Lower lobe of right lung (tissue), 2 donors: ENCODE data around the gene PLEKHG4B. TPM values are rescaled to one million over a fixed set of nuclear protein-coding genes. Genes with fewer than 3 reads are reported as not detected.

Experiments used
- ATAC-seq, 2 donors: fragments of 200-7000 bp; cut with Tn5 transposase; one replicate each; pipeline ENCODE4 v1.9.1; 2020 to 2022; ENCODE audit warnings: mild to moderate bottlenecking in 2 of 2, moderate library complexity in 2 of 2
- DNase-seq: peaks from one replicate; pipeline ENCODE4 v3.0.0-alpha.2; 2020
- H3K27ac ChIP-seq: fragments of 200-600 bp; one replicate; pipeline ENCODE4 v1.8.0; 2022
- H3K27me3 ChIP-seq: fragments of 200-600 bp; one replicate; pipeline ENCODE4 v1.8.0; 2022; ENCODE audit warnings: low read depth
- H3K36me3 ChIP-seq: fragments of 200-600 bp; one replicate; pipeline ENCODE4 v1.8.0; 2022; ENCODE audit warnings: mild to moderate bottlenecking
- H3K4me1 ChIP-seq: fragments of 200-600 bp; one replicate; pipeline ENCODE4 v1.8.0; 2022
- H3K4me3 ChIP-seq: fragments of 200-600 bp; one replicate; pipeline ENCODE4 v1.8.0; 2022; ENCODE audit warnings: mild to moderate bottlenecking
- H3K9me3 ChIP-seq: fragments of 200-600 bp; one replicate; pipeline ENCODE4 v1.8.0; 2022
- CTCF ChIP-seq: fragments of 200-600 bp; IDR thresholded peaks from one replicate; pipeline ENCODE4 v1.8.0; 2022; ENCODE audit warnings: antibody characterized with exemption, mild to moderate bottlenecking
- intact Hi-C: fragments of 100-400 bp; cut with DNase I; formaldehyde crosslinking; loops from one replicate; pipeline ENCODE4 v1.11.0; 2022
- total RNA-seq: library from RNA; stranded (reverse); fragmentation: NEBNext Ultra II Directional; extraction: Animal tissue kit (Norgen Biotek cat#: 25700); gene quantifications from one replicate; pipeline ENCODE4 v1.2.1, GENCODE V29; 2021
- donor health status: DM: no; HTN: yes; CAD: no; lungs with severe emphysema.

Gene PLEKHG4B
- total RNA-seq, 1 donor from 2014 or later: 2.7 TPM

GRCh38 chr5:198516-199196, 106.7 kb downstream of the PLEKHG4B start:
- no peak overlapping the region for H3K4me3 ChIP-seq
- DNase-seq (no peak), ATAC-seq (no peak)
- intact Hi-C loops: no loop called here
- TF ChIP-seq CTCF: no peak
- no peaks in the 10 kb centered on the region for H3K27me3 ChIP-seq
- no peaks in the 10 kb centered on the region for H3K4me1 ChIP-seq
- H3K27ac ChIP-seq: no peak overlapping the region
- H3K36me3 ChIP-seq: peaks cover 6% of the 10 kb centered on the region
- H3K9me3 ChIP-seq: no peaks in the 10 kb centered on the region

GRCh38 chr5:199197-199949, 107.4 kb downstream of the PLEKHG4B start:
- Histone ChIP-seq H3K4me1 (no peaks in the 10 kb centered on the region), H3K4me3 (no peak overlapping the region), H3K36me3 (peaks cover 13% of the 10 kb centered on the region), H3K27ac (no peak overlapping the region), H3K9me3 (no peaks in the 10 kb centered on the region), H3K27me3 (no peaks in the 10 kb centered on the region)
- DNase-seq (no peak), ATAC-seq (no peak)
- intact Hi-C loops: no loop called here
- no peak for TF ChIP-seq CTCF

GRCh38 chr5:199950-200645, 108.1 kb downstream of the PLEKHG4B start:
- no peak overlapping the region for H3K4me3 ChIP-seq
- H3K36me3 ChIP-seq: peaks cover 18% of the 10 kb centered on the region
- ATAC-seq (no peak), DNase-seq (no peak)
- H3K27ac ChIP-seq: no peak overlapping the region
- TF ChIP-seq CTCF: no peak
- H3K9me3 ChIP-seq: no peaks in the 10 kb centered on the region
- intact Hi-C loops: no loop called here
- H3K27me3 ChIP-seq: no peaks in the 10 kb centered on the region
- H3K4me1 ChIP-seq: no peaks in the 10 kb centered on the region

- ATAC-seq: no peak
- DNase-seq: no peak
- Histone ChIP-seq H3K27me3 (no peaks in the 10 kb centered on the region), H3K9me3 (no peaks in the 10 kb centered on the region), H3K4me1 (no peaks in the 10 kb centered on the region), H3K36me3 (peaks cover 26% of the 10 kb centered on the region), H3K4me3 (no peak overlapping the region), H3K27ac (no peak overlapping the region)
- intact Hi-C loops: no loop called here
- no peak for TF ChIP-seq CTCF
Measured at GRCh38 chr5:200985-201384, 109.0 kb downstream of the PLEKHG4B start.

GRCh38 chr5:201672-202071, 109.7 kb downstream of the PLEKHG4B start:
- H3K4me1 ChIP-seq: no peaks in the 10 kb centered on the region
- no peak overlapping the region for H3K27ac ChIP-seq
- peaks cover 32% of the 10 kb centered on the region for H3K36me3 ChIP-seq
- H3K4me3 ChIP-seq: no peak overlapping the region
- intact Hi-C loops: no loop called here
- no peaks in the 10 kb centered on the region for H3K27me3 ChIP-seq
- DNase-seq: no peak
- no peak for ATAC-seq
- no peak for TF ChIP-seq CTCF
- H3K9me3 ChIP-seq: no peaks in the 10 kb centered on the region
